ENCODE measurements around the gene GNPNAT1.

Gene GNPNAT1

GRCh38 chr14:52733824-52734223 is 57.6 kb downstream of the GNPNAT1 start:
- Histone ChIP-seq H3K4me3 (replicated peaks; ENCODE audit: insufficient read depth, low read length) (no peak overlapping the region), H3K27me3 (ENCODE audit: insufficient read depth, poor library complexity, severe bottlenecking) (no peaks in the 10 kb centered on the region), H3K27ac (replicated peaks) (no peak overlapping the region)
- no peak for DNase-seq (ENCODE audit: low read depth in 1 of 2, low spot score in 1 of 2)
- no peak for TF ChIP-seq CTCF (IDR thresholded peaks at IDR 0.05; ENCODE audit: insufficient read depth, low read length)
- TF ChIP-seq GABPA (IDR thresholded peaks at IDR 0.05; ENCODE audit: low read depth), result no peak
- TF ChIP-seq, protein P1, sequence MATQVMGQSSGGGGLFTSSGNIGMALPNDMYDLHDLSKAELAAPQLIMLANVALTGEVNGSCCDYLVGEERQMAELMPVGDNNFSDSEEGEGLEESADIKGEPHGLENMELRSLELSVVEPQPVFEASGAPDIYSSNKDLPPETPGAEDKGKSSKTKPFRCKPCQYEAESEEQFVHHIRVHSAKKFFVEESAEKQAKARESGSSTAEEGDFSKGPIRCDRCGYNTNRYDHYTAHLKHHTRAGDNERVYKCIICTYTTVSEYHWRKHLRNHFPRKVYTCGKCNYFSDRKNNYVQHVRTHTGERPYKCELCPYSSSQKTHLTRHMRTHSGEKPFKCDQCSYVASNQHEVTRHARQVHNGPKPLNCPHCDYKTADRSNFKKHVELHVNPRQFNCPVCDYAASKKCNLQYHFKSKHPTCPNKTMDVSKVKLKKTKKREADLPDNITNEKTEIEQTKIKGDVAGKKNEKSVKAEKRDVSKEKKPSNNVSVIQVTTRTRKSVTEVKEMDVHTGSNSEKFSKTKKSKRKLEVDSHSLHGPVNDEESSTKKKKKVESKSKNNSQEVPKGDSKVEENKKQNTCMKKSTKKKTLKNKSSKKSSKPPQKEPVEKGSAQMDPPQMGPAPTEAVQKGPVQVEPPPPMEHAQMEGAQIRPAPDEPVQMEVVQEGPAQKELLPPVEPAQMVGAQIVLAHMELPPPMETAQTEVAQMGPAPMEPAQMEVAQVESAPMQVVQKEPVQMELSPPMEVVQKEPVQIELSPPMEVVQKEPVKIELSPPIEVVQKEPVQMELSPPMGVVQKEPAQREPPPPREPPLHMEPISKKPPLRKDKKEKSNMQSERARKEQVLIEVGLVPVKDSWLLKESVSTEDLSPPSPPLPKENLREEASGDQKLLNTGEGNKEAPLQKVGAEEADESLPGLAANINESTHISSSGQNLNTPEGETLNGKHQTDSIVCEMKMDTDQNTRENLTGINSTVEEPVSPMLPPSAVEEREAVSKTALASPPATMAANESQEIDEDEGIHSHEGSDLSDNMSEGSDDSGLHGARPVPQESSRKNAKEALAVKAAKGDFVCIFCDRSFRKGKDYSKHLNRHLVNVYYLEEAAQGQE (IDR thresholded peaks at IDR 0.05; ENCODE audit: insufficient replicate concordance, low read depth), result no peak
- no peak for TF ChIP-seq POLR2AphosphoS5 (IDR thresholded peaks at IDR 0.05; ENCODE audit: low read depth)
- TF ChIP-seq SPI1 (IDR thresholded peaks at IDR 0.05; ENCODE audit: borderline replicate concordance, low read depth), result no peak

DNA sequence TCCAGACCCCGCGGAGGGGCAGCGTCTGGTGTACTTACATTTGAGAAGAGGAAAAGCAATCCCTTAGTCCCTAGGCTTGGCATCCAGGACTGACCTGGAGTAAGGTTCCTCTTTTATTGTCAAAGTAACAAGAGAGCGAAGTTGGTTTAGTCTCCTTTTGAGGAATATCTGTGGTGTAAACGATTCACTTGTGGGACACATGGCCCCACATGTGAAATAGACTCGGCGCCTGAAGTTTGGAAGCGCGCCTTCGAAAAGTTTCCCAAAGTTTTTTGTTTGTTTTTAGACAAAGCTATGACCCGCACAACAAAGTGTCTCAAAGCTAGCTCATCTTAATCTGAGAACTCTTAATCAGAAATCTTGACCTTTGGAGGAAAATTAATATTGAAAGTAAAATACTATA is 60.7 kb downstream of the GNPNAT1 start:
- peak overlapping the region; percentile 96 for H3K4me3 ChIP-seq (replicated peaks; ENCODE audit: insufficient read depth, low read length)
- H3K27me3 ChIP-seq (ENCODE audit: insufficient read depth, poor library complexity, severe bottlenecking), result no peaks in the 10 kb centered on the region
- H3K27ac ChIP-seq (replicated peaks), result peak overlapping the region; percentile 91
- TF ChIP-seq CTCF (IDR thresholded peaks at IDR 0.05; ENCODE audit: insufficient read depth, low read length), result no peak
- TF ChIP-seq POLR2AphosphoS5 (IDR thresholded peaks at IDR 0.05; ENCODE audit: low read depth), result no peak; the same call in 1 of the 2 replicates
- TF ChIP-seq SPI1 (IDR thresholded peaks at IDR 0.05; ENCODE audit: borderline replicate concordance, low read depth), result no peak
- TF ChIP-seq GABPA (IDR thresholded peaks at IDR 0.05; ENCODE audit: low read depth), result no peak
- TF ChIP-seq, protein P1 (IDR thresholded peaks at IDR 0.05; ENCODE audit: insufficient replicate concordance, low read depth), result no peak
- peak in 1 of 2 experiments; percentile 58 for DNase-seq (ENCODE audit: low read depth in 1 of 2, low spot score in 1 of 2)

GRCh38 chr14:52729925-52730708 is 61.3 kb downstream of the GNPNAT1 start, which contains the start of gene STYX:
Gene STYX, plus strand, starts transcription at chr14:52730166. Its CDS starts 309 bp downstream, at chr14:52730475.
- TF ChIP-seq CTCF (IDR thresholded peaks at IDR 0.05; ENCODE audit: insufficient read depth, low read length) (no peak), POLR2AphosphoS5 (IDR thresholded peaks at IDR 0.05; ENCODE audit: low read depth) (peak; percentile 76), GABPA (IDR thresholded peaks at IDR 0.05; ENCODE audit: low read depth) (0 out of 2 replicates have a peak, but pooled peaks have one; percentile 23), SPI1 (IDR thresholded peaks at IDR 0.05; ENCODE audit: borderline replicate concordance, low read depth) (no peak)
- TF ChIP-seq, protein P1 (IDR thresholded peaks at IDR 0.05; ENCODE audit: insufficient replicate concordance, low read depth), result no peak

More at GRCh38 chr14:52729925-52730708, 61.3 kb downstream of the GNPNAT1 start, which contains the start of gene STYX:
- Histone ChIP-seq H3K4me3 (replicated peaks; ENCODE audit: insufficient read depth, low read length) (peak within 1 kb of the TSS; percentile 96), H3K27ac (replicated peaks) (peak within 1 kb of the TSS; percentile 91), H3K27me3 (ENCODE audit: insufficient read depth, poor library complexity, severe bottlenecking) (no peaks in the 10 kb centered on the region)
- DNase-seq (ENCODE audit: low read depth in 1 of 2, low spot score in 1 of 2), result peak; percentile 92 to 99

Measured in HL-60 (cell line).